Activated CD8-positive, alpha-beta memory T cell treated with anti-CD3 and anti-CD28 coated beads, Interleukin-2, amount 50 U/mL, for 1 hour (primary cell): Measurements from ENCODE around the gene EXOSC5.
A peak's percentile ranks its signal among the peaks of the same experiment; 100 is the strongest.
"Not testable (repeated sequence)": the region's sequence is repeated elsewhere in the genome, so short reads cannot be mapped to it uniquely, and the experiment has no call there.

Experiments
- DNase-seq: peaks from one replicate; pipeline ENCODE4 v3.0.0-alpha.2; 2020; ENCODE audit errors: extremely low read depth

The EXOSC5 gene

DNA sequence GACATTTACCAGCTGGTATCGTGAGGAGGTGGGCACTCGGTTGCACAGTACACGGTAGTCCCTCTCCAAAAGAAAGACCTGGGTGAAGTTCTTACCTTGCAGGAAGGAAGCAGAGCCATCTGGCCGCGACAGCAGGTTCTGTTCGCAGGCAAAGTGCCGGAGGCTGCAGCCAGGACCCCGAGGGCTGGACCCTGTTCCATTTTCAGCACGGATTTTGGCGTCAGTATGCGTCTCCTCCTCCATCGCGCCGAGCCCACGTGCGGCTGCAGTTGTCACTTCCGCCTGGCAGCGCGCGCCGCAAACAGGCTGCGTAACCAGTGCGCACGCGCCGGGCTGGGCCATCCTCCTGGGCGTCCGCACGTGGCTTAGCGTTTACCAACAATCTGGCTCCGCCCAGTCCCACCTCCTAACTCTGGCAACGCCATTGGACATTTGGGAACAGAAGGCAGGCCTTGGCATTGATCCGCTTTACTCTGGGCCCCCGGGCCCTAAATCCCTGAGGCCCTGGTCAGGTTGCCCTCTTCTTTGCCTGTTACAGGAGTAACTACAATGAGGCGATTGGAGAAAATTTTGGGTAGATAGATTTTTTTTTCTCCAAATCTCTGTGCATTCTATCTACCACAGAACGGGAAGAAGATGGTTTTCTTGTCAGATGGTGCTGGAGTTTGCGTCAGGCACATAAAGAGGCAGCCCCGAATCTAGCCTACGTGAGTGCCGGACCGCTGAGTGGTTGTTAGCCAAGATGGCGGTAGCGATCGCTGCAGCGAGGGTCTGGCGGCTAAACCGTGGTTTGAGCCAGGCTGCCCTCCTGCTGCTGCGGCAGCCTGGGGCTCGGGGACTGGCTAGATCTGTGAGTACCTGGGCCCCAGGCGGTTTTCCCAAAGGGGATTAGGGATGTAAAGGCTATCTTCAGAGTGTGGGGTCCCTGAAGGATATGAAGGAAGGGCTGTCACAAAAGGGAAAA lies at the start of gene EXOSC5, which contains the start of gene BCKDHA:
Gene EXOSC5, minus strand, starts transcription at position 274 of the 964 bp plus-strand sequence. Its CDS starts 31 bp downstream, at position 243.
Gene BCKDHA, plus strand, starts transcription at position 733 of the 964 bp plus-strand sequence. Its CDS starts 10 bp downstream, at position 743.
- DNase-seq: peak; percentile 99

DNA sequence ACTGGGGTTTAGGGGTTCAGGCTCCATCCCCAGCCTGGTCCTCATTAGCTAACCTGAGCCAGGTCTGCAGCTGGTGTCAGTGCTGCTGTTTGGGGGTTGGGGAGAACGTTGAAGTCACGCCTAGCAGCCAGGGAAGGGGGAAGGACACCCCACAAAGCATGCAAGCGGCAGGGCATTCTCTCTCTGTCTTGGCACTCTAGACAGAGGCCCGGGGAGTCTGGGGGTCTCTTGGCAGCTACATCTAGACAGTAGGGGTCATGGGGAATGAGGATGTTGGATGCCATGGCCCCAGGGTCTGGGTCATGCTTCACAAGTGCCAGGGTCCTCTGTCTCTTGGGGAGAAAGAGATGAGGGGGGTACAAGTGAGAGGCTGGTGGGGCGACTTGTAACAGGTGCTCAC lies 48.4 kb upstream of the EXOSC5 start:
- no peak for DNase-seq

DNA sequence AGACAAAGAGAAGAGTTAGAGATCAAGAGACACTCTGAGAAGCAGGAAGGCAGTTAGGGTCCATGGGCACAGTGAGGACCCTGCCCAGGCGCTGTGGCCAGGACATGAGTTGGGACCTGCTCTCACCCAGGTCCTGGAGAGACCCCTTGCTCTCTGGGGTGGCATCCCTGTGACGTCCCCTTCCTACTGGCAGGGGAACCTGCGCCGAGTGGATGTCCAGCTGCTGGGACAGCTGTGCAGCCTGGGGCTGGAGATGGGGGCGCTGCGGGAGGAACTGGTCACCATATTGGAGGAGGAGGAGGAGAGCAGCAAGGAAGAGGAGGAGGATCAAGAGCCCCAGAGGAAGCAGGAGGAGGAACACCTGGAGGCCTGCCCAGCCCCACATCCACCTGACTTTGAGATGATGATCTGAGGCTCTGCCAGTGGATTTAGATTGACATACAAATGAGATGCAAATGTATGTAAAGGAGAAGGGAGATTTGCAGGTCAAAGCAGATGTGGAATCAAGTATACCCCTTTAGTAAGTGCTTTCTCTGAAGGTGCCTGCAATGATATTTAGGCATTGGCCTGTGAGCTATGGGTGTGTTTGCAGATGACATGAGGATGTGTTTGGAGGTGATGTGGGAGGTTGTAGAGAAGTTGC lies 46.8 kb upstream of the EXOSC5 start:
- no peak for DNase-seq

DNA sequence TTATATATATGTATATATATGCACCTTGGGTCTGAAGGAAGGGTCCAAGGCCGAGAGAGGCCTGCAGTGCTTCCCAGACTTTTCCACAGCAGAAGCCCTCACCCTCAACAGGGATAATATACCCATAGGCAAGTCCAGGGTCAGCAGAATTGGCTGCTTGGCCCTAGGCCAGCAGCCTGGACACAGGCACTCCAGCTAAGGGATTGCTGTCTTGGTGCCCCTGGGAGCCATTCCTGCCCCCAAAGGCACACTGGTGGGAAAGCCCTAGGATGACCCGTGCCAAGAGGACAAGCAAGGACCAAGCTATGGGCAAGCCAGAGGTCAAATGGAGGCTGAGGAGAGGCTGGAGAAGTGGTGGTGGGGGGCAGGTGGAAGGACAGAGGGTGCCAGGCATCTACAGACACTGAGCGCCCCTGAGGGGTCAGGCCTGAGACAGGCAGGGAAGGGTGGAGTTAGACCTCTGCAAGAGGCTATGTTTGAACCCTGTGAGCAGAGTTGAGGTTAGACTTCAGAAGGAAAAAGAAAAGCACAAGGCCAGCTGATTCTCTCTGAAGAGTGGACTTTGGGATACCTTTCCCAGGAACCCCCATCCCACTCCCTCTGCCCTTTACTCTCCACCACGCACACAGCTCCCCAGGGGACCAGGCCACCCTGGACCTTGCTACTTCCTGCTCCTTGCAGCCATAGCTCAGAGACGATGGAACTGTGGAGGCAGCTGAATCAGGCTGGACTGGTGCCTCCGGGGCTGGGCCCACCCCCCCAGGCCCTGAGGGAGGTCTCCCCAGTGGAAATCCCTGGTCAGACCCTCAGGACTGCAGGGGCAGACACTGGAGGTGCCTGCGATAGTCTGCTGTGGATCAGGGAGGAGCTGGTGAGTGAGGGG lies 45.6 kb upstream of the EXOSC5 start, which contains the start of gene ERICH4:
Gene ERICH4, plus strand, starts transcription at position 684 of the 883 bp plus-strand sequence. Its CDS starts 14 bp downstream, at position 698.
- no peak for DNase-seq

DNA sequence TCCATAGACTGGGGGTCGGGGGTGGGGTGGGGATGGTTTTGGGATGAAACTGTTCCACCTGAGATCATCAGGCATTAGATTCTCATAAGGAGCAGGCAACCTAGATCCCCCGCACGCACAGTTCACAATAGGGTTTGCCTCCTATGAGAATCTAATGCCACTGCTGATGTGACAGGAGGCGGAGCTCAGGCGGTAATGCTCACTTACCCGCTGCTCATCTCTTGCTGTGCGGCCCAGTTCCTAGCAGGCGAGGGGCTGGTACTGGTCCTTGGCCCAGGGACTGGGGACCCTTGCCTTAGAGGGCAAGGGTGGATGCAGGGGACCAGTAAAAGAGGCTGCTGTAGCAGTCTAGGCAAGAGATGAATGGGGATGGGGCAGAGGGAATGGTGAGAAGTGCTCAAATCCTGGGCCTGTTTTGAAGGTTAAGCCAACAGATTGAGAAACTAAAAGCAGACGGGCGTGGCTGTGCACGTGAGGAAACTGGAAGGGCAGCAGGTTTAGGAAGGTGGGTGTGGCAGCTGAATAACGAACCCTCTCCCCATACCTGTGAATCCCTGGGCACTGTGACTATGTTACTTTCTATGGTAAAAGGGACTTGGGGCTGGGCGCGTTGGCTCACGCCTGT lies 44.3 kb upstream of the EXOSC5 start:
- DNase-seq: no peak

DNA sequence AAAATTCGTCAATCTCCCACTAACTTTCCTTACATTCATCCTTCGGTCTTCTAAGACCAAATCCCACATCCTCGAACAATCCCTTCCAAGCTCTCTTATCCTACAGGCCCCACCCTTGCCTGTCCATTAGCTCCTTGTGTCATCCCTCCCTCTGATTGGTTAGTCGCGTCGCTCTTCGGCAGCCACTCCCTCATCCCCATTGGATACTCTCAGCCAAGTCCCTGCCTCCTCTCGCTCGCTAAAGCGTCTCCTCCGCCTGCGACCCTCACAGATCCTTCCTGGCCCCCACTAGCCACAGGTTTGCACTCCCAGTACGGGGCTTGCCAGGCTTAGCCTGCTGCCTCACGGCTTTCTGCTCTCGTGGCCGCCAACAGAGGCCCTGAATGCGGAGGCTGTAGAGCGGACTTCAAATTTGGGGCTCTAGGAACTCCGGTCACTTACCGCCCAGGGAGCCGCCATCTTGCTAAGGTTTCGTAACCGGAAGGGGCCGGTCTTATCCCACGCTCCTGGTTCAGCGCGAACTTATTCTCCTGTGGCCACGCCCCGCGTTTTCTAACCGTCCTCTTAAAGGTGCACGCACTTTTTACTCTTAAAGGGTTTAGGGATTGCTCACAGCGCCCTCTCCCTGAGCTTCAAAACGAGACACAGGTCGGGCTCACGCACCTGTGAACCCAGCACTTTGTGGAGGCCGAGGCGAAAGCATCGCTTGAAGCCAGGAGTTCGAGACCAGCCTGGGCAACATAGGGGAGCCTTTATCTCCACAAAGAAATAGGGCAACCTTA lies 42.5 kb upstream of the EXOSC5 start, which contains the start of gene DMAC2:
Gene DMAC2, minus strand, starts transcription at position 472 of the 782 bp plus-strand sequence. Its CDS starts 13 bp downstream, at position 459.
- DNase-seq: peak; percentile 89

DNA sequence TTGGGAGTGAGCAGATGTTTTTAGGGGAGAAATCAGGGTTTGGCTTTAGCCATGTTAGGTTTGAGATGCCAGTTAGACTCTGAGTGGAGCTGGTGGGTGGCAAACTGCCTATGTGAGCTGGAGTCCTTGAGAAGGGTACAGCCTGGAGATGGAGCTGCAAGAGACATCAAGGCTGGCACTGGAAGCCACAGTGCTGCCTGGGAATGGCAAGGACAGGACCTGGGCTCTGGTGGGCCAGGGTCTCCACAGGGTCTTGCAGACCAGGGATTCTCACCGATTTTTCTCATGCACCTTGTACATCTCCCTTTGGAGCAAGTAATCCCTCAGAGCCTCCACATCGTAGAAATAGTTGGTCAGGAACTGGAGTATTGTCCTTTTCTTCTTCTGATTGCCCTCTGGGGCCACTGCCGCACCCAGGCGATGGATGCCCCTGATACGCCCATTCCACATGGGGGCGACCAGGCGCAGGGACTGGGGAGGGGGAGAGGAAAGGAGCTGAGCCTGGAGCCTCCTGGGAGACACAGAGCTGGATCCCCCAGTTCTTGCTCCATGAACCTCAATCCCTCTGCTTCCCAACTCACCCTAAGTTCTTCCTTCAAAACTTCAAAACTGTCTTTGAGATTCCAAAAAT lies 40.9 kb upstream of the EXOSC5 start:
- no peak for DNase-seq

DNA sequence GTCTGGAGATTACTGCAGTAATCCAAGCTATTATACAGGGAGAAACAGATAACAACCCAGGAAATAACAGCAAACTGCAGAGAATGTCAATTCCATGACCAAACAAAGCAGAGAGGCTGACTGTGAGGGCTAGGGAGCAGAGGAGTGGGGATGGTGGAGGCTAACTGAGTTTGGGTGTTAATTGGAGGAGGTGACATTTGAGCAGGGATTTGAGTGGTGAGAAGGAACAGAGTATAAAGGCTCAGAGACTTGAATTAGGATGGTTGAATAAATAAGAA lies 39.5 kb upstream of the EXOSC5 start:
- no peak for DNase-seq

DNA sequence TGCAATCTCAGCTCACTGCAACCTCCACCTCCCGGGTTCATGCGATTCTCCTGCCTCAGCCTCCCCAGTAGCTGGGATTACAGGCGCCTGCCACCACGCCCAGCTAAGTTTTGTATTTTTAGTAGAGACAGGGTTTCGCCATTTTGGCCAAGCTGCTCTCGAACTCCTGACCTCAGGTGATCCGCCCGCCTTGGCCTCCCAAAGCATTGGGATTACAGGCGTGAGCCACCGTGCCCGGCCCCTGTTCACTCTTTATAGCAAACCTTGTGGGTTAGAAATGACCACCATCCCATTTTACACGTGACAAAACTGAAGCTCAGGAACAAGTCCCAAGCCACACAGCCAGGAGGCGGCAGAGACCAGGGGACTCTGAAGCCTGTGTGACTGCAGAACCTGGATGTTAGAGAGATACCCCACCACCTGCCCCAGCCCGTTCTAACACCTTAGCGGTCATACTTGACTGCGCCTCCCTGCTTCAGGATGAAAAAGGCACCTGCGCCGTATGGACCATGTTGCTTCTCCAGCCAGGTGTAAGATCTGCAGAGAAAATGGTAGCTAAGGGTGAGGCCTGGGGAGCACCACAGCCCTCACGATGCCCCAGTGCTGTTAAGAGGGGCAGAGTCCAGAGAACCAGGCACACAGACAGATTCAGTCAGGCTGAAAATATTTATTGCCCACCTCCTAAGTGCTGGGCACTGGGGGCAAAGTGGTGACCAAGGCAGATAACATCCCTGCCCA lies 38.9 kb upstream of the EXOSC5 start:
- DNase-seq: no peak

DNA sequence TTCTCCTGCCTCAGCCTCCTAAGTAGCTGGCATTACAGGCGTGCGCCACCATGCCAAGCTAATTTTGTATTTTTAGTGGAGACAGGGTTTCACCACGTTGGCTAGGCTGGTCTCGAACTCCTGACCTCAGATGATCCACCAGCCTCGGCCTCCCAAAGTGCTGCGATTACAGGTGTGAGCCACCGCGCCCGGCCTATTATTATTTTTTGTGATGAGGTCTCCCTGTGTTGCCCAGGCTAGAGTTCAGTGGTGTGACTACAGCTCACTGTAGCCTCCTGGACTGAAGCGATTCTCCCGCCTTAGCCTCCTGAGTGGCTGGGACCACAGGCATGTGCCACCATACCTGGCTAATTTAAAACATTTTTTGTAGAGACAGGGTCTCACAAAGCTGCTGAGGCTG lies 38.2 kb upstream of the EXOSC5 start:
- DNase-seq: not testable (repeated sequence)

DNA sequence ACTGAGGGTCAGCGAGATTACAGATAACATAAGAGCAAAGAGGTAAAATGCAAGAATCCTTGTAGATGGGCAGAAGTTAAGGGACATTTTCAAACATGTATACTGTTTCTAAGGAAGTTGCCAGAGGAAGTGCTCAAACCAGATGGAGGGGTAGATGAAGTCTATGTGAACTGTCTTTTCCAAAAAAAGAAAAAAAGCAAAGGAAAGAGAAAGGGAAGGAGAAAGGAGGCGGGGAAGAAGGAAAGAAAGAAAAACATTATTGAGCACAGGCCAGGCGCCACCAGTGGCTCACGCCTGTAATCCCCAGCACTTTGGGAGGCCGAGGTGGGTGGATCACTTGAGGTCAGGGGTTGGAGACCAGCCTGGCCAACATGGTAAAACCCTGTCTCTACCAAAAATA lies 37.3 kb upstream of the EXOSC5 start:
- DNase-seq: no peak

DNA sequence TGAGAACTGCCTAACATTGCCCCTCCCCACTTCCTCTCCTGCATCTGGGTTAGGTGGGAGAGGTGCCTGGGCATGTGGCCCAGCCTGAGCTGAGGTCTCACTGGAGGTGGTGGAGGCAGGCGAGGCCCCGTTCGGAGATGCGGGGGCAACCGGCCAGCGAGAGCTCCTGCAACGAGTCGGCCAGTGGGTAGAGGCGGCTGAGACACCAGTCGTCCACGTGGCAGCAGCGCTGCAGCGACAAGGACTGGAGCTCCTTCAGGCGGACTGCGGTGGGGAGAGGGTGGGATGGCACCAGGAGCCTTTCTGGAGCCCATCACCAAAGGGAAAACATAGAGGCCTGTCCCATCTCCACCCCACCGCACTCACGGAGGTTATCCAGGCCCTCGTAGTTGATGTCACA lies 36.0 kb upstream of the EXOSC5 start:
- DNase-seq: no peak

DNA sequence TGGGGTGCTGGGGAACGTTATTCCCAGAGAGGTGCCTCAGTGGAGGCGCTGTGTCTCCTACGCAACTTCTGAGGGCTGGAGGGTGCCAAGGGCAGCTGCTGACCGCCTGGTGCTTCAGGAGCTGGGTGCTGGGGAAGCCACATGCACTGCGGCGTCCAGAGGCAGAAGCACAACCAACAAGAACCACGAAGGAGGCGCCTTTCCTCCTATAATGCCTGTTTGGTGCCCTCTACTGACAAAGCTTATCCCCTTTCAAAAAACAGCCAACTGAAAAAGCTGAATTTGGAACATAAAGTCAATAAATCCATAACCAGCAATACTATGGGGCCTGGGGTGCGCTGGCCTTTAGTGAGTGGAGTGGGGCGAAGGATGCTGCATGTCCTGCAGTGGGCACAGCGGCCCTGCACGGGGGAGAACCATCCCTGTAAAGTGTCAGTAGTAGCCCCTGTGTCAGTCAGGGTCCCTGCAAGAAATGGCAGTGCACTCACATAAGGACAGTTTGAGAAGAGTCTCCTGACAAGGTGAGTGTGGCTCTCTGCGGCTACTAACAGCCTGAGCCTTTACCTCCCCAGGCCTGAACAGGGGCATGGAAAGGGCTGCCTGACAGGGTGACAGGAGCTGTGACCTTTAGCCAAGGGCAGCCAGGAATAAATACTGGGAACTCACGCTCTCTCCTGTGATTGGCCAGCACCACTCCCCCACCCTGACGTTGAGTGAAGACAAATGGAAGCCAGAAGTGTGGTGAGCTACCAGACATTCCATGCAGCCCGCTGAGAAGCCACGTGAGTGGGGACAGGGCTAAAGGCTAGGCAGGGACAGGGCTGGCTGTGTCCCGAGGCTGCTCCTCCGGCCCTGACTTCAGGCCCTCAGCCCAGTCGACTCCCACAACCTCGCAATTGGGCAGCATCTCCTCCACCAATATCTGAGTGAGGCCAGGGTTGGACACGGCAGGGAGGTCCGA lies 34.5 kb upstream of the EXOSC5 start:
- DNase-seq: no peak

DNA sequence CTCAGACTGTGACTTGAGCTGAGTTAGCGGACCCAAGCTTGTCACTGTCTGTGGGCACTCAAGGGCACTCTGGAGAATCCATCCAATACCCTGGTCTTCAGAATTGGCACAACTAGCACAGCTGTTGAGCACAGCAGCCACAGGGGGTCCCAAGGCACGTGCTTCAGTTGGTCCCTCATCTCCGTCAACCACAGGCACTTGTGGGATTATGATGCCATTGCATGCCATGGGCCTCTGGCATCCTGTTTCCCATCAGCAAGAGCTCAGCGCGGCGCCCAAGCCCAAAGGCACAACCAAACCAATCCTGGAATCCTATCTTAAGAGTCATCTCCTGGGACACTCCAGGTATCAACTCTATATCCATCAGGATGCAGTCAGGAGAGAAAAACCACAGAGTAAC lies 33.8 kb upstream of the EXOSC5 start:
- no peak for DNase-seq

DNA sequence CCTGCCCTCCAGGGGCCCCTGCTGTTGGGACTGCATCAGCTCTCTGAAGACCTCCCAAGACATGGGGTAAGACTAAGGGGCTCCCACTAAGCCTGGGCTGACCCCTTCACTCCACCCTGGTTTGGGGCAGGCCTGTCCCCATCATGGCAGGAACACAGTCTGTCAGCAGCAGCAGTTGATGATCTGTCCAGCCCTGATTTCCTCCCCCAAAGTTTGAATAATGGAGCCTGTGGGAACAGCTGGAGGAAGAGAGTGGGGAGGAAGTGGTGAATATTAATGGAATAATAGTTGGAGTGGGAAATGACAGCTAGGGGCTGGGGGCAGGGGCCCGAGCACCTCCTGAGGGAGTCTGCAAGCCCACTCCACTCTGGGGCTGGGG lies 31.3 kb upstream of the EXOSC5 start:
- no peak for DNase-seq

DNA sequence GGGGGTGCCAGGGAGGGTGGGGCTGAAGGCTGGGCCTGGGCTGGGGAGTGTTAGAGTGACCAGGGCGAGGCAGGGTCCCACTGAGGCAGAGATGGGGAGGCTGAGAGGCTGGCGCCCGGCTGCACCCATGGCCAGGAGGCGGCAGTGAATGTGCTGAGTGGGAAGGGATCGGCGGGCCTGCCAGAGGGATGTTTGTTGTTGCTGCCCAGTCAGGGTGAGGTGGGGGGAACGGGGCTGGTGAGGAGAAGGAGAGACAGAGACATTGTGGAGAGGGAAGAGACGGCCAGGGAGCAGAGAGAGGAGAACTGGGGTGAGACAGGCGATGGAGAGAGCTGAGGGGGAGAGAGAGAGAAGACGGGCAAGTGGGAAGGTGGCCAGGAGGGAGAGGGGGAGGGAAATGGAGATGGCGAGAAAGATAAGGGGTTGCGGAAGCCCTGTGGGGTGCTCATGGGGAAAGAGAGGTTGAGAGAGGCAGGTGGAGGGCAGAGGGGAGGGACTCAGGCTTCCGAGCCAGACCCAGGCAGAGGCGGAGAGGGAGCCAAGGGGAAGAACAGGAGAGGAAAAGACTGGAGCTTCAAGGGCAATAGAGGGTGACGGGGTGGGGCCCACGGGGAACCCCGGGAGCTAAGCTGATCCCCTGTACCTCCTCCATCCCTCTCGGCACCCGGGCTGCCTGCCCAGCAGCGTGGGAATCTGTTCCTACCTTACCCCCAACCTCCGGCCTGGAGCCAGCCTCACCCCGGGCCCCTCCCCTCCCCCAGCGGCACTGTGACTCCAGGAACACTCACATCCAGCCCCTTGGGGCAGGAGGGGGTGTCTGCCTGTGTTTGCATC lies 30.7 kb upstream of the EXOSC5 start:
- no peak for DNase-seq

DNA sequence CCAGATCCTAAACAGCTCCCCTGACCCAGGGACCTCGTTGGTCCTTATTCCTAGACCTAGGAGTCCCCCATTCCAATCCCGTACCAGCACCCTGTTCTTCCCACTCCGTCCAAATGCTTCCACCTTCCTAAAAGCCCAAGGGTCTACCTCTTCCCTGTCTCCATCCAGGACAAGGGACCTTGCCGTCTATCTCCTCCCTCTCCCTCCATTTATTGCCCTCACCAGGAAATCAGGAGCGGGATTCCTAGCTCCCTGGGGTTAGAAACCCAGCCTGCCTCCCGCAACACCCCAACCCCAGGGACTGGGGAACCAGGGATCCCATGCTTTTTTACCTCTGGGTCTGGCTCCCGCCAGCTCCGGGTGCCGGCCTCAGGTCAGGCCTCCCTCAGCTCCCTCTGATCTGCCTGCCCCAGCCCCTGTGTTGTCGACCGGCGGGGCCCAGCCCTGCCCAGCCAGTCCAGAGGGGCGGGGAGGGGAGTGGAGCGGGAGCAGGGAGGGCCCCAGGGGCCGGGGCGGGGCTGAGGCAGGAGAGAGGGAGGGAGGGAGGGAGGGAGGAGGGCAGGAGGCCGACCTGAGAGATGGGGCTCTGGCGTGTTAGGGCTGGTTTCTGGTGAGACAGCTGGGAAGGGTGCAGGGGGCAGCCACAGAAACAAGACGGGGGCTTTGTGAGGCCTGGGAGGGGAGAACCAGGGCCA lies 29.9 kb upstream of the EXOSC5 start, which contains the start of gene B3GNT8:
Gene B3GNT8, minus strand, starts transcription at position 423 of the 695 bp plus-strand sequence. CDS start 596 bp downstream, outside the sequence.
- no peak for DNase-seq
